Esophagus muscularis mucosa (tissue), 3 donors: Measurements from ENCODE around the gene METAP2.
"Not testable (repeated sequence)": the region's sequence is repeated elsewhere in the genome, so short reads cannot be mapped to it uniquely, and the experiment has no call there.

Source experiments
- POLR2A ChIP-seq: fragments of 450-650 bp; IDR thresholded peaks from one replicate; pipeline ENCODE4 v1.6.1; 2017; ENCODE audit warnings: antibody characterized with exemption, moderate library complexity, mild to moderate bottlenecking, low read depth
- POLR2AphosphoS5 ChIP-seq, 2 donors: sonication (generic); formaldehyde crosslinking; IDR thresholded peaks; one replicate each; pipeline ENCODE4 v1.6.1; 2017; ENCODE audit warnings: antibody characterized with exemption in 2 of 2
- TF ChIP-seq, protein P1 (sequence below), 3 experiments: fragments of 200-600 bp in 2 of 3; fragments of 450-650 bp in 1 of 3; sonication (generic) in 2 of 3; IDR thresholded peaks; one replicate each; pipeline ENCODE4 v1.5.1; 2017 to 2019; ENCODE audit warnings: antibody characterized with exemption in 3 of 3, mild to moderate bottlenecking in 2 of 3, moderate library complexity in 1 of 3

DNA sequence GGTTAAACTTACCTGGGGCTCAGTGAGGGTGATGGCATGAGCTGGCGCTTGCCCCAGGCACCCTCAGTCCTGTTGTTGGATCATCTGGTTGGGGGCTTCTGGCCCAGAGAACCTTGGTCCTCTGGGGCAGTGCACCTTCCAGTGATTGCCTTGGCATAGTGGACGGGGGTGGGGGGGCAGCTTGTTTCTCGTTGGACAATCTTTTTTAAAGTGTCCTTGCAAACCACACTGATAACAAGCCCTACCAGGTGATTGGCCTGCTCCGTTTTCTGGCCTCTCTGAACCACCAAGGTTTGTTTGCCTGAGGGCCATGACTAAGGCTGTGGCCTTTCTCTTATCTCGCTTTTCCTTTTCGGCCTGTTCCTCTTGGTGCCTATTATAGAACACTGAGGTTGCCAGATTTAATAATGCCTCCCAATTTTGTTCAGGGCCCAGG, 19.2 kb upstream of the METAP2 start:
- TF ChIP-seq, protein P1, sequence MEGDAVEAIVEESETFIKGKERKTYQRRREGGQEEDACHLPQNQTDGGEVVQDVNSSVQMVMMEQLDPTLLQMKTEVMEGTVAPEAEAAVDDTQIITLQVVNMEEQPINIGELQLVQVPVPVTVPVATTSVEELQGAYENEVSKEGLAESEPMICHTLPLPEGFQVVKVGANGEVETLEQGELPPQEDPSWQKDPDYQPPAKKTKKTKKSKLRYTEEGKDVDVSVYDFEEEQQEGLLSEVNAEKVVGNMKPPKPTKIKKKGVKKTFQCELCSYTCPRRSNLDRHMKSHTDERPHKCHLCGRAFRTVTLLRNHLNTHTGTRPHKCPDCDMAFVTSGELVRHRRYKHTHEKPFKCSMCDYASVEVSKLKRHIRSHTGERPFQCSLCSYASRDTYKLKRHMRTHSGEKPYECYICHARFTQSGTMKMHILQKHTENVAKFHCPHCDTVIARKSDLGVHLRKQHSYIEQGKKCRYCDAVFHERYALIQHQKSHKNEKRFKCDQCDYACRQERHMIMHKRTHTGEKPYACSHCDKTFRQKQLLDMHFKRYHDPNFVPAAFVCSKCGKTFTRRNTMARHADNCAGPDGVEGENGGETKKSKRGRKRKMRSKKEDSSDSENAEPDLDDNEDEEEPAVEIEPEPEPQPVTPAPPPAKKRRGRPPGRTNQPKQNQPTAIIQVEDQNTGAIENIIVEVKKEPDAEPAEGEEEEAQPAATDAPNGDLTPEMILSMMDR (IDR thresholded peaks at IDR 0.05): not testable (repeated sequence)
- TF ChIP-seq POLR2AphosphoS5 (IDR thresholded peaks at IDR 0.05); POLR2A: not testable (repeated sequence)
